ENCODE results near the gene IDI2.

DNA sequence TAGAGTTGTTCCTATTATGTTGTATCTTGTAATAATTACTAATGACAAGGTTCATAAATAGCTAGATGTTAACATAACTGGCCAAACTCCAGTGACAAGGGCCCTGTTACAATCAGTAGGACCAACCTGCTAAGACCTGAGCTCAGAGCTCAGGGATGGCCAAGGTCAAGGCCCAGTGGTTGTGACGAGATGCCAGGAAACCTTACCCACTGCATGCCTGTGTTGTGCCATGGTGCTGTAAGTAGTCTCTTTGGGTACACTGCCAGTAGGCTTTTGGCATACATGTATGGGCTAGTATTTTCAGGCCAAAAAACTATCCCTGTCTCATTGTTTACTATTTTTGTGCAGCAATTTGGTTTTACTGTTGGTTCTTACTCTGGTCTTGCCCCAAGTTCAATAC, 7.9 kb upstream of the IDI2 start:
- TF ChIP-seq, protein P1, sequence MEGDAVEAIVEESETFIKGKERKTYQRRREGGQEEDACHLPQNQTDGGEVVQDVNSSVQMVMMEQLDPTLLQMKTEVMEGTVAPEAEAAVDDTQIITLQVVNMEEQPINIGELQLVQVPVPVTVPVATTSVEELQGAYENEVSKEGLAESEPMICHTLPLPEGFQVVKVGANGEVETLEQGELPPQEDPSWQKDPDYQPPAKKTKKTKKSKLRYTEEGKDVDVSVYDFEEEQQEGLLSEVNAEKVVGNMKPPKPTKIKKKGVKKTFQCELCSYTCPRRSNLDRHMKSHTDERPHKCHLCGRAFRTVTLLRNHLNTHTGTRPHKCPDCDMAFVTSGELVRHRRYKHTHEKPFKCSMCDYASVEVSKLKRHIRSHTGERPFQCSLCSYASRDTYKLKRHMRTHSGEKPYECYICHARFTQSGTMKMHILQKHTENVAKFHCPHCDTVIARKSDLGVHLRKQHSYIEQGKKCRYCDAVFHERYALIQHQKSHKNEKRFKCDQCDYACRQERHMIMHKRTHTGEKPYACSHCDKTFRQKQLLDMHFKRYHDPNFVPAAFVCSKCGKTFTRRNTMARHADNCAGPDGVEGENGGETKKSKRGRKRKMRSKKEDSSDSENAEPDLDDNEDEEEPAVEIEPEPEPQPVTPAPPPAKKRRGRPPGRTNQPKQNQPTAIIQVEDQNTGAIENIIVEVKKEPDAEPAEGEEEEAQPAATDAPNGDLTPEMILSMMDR (IDR thresholded peaks at IDR 0.05 in 2 of 3, conservative IDR thresholded peaks at IDR 0.05 in 1 of 3; ENCODE audit: borderline replicate concordance in 1 of 3, insufficient read depth in 1 of 3, low read depth in 2 of 3, low read length in 2 of 3), result no peak
- TF ChIP-seq SP1 (IDR thresholded peaks at IDR 0.05; ENCODE audit: low read depth), result no peak
- no peak for TF ChIP-seq POLR2AphosphoS5 (IDR thresholded peaks at IDR 0.05; ENCODE audit: low read depth, low read length)
- TF ChIP-seq, protein P2, sequence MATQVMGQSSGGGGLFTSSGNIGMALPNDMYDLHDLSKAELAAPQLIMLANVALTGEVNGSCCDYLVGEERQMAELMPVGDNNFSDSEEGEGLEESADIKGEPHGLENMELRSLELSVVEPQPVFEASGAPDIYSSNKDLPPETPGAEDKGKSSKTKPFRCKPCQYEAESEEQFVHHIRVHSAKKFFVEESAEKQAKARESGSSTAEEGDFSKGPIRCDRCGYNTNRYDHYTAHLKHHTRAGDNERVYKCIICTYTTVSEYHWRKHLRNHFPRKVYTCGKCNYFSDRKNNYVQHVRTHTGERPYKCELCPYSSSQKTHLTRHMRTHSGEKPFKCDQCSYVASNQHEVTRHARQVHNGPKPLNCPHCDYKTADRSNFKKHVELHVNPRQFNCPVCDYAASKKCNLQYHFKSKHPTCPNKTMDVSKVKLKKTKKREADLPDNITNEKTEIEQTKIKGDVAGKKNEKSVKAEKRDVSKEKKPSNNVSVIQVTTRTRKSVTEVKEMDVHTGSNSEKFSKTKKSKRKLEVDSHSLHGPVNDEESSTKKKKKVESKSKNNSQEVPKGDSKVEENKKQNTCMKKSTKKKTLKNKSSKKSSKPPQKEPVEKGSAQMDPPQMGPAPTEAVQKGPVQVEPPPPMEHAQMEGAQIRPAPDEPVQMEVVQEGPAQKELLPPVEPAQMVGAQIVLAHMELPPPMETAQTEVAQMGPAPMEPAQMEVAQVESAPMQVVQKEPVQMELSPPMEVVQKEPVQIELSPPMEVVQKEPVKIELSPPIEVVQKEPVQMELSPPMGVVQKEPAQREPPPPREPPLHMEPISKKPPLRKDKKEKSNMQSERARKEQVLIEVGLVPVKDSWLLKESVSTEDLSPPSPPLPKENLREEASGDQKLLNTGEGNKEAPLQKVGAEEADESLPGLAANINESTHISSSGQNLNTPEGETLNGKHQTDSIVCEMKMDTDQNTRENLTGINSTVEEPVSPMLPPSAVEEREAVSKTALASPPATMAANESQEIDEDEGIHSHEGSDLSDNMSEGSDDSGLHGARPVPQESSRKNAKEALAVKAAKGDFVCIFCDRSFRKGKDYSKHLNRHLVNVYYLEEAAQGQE (IDR thresholded peaks at IDR 0.05; ENCODE audit: low read depth), result no peak
- no peak for TF ChIP-seq POLR2A (IDR thresholded peaks at IDR 0.05; ENCODE audit: borderline replicate concordance, extremely low read depth, insufficient read depth, insufficient read length)
- TF ChIP-seq, protein P3, sequence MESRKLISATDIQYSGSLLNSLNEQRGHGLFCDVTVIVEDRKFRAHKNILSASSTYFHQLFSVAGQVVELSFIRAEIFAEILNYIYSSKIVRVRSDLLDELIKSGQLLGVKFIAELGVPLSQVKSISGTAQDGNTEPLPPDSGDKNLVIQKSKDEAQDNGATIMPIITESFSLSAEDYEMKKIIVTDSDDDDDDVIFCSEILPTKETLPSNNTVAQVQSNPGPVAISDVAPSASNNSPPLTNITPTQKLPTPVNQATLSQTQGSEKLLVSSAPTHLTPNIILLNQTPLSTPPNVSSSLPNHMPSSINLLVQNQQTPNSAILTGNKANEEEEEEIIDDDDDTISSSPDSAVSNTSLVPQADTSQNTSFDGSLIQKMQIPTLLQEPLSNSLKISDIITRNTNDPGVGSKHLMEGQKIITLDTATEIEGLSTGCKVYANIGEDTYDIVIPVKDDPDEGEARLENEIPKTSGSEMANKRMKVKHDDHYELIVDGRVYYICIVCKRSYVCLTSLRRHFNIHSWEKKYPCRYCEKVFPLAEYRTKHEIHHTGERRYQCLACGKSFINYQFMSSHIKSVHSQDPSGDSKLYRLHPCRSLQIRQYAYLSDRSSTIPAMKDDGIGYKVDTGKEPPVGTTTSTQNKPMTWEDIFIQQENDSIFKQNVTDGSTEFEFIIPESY (IDR thresholded peaks at IDR 0.05; ENCODE audit: extremely low read depth, insufficient replicate concordance, low read length), result no peak
